LoVo (cell line): ENCODE results near the gene UST.

Experiments
- DNase-seq: peaks from one replicate; pipeline ENCODE4 v3.0.0-alpha.2; 2016; ENCODE audit warnings: low spot score

Gene UST

DNA sequence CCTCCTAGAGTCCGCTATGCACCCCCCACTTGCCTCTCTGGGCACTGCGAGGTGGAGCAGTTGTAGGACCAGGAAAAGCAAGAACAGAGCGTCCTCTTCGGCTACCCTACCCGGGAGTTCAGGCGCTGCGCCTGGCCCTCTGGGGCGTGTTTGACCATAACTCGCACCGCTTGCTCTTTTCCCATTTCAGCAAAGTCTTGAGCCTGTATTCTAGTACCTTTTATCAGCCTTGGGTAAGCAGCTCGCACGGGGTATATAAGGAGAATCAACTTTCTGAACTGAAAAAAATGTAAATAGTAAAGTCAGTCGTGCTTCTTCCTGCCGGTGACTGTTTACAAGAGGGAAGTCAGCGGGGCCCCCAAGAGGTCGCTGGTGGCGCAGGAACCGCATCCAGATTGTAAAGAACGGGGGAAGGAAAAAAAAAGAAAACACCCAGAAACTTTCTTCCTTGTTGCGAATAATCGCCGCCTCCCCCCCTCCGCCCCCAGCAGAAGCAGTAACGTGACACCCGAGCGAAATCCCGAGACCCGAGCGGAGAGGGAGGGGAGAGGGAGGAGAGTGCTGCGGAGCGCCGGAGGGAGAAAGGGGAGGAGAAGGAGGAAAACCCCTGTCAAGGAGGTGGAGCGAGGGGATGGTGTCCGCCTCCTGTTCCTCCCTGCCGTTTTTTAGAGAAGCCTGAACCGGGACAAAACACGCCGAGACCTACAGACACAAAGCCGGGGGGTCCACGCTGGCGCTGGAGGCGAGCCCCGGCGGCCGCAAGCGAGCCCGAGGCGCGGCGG lies at the start of gene UST:
TSS of gene UST (plus strand) at position 668 of the 782 bp plus-strand sequence. CDS start 401 bp downstream, outside the sequence.
- peak; percentile 87 for DNase-seq

- no peak for DNase-seq
These were observed 48.9 kb upstream of the UST start for GRCh38 chr6:148697895-148698440.

GRCh38 chr6:148698671-148699180 lies 48.1 kb upstream of the UST start:
- no peak for DNase-seq

DNA sequence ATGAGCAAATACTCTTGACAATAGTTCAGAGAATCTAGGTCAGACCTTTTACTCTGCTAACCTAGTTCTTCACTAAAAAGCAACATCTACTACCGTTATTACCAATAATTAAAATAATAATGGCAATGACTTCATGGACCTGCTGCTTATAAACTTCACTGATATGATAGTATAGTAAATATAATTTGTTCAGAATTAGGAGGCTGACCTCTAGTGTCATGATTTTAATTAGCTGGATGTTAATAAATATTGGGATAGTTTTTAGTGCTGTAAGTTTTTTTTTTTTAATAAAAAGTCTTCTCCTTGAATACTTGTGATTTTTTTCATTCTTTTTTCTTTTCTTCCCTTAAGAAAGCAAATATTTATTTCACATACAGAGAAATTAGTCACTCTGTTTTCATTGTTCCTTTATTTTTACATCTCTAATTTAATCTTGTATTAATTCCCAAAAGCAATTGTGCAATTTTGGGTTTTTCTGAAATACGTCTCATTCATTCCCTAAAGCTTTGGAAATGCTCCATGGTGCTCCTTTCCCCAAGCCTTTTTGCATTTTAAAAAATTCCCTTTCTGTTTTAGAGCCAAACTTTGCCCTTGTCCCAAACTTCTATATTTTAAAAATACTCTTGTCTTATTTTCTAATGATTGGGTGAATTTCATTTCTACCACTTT lies 46.6 kb upstream of the UST start:
- no peak for DNase-seq

DNA sequence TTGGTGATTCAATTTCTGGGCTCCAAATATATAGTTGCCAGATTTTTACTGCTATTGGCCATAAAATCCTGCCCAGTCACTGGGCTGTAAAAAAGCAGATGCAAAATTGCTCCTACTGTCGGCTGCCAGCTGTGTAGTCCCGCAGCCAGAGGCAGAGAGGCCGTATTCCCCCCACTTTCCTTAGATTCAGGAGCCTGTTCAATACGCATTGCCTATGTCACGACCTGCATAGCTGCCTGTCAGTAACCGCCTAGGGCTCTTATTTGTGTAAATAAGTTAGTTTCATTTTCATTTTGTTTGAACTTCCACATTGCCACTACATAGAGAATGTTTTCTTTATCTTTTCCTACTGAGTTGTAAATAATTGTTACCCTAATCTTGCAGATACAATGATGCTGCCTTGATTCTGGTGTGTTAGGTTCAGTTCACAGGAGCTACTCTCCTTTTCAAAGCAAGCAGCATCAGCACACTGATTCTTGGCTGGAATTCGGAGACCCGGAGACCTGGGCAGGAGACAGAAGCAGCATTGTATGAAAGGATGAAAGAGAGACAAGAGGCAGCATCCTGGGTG lies 46.0 kb upstream of the UST start:
- peak; percentile 19 for DNase-seq

- no peak for DNase-seq
These were observed 45.5 kb upstream of the UST start for GRCh38 chr6:148701375-148701774.

DNA sequence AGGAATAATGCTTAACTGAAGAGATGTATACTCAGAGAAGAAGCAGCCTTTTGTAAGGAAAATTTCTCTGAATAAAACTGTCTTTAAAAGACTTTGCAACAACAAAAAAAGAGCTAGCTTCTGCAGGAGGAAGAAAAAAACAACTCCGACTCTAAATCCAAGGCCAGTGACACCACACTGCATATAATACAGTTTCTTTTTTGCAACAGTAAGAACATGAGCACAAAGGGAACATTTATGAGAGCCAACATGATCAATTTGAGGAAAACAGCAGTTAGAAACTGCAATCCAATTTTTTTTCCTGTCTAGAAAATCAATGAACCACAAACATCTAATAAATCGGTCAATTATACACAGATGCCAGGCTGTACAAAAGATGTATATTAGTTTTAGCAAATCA lies 42.9 kb upstream of the UST start:
- no peak for DNase-seq

- DNase-seq = no peak
These were observed 42.2 kb upstream of the UST start for GRCh38 chr6:148704400-148705246.

DNA sequence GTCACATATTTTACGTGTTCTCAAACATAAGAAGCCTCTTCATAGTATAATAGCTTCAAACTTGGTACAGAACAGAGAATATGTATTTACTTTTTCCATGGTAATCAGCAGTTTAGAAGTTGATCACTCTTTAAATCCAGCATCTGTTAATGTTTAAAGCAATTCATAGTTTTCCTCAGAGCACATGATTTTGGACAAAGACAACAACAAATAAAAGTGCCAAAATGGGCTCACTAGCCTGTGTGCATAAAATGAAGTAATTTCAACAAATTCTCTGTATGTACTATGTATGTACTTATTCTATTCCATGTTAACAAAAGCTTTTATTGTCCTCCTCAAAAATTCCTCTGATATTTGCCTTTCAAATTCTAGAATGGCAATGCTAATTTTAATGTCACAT lies 38.1 kb upstream of the UST start:
- no peak for DNase-seq

- no peak for DNase-seq
These were observed 37.3 kb upstream of the UST start for GRCh38 chr6:148709577-148709976.

DNA sequence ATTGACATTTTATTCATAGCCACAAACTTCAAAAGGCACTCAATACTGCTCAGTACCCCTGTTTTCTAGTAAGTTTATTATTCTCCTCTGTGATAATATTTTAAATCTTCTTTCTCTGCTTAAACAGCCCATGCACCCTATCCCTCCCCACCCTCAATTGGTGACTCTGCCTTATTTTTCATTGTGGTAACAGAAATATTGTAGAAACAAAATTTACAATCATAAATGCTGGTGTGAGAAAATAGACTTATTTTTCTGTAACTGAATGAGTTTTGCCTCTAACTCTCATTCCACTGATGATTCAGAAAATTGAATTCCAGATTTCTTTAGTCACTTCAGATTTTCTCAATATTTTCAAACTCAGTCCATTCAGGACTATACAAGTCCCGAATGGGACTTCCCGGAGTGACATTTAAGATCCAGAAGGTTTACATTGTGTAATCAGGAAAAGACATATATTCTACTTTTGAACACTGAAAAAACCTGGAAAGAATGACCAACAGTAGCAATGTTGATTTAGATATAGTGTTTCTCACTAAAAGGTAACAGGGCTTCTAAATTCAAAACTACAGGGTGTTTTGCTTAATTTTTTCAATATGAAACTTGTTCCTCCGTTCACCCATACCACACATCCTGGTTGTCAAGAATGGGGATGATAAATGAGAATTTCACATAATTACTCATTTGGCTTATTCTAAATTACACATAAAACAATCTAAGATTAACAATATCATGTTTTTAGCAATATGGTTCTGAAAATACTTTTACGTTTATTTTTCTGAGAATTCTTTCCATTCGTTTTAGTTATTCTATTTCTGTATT lies 34.8 kb upstream of the UST start:
- no peak for DNase-seq

GRCh38 chr6:148713033-148713738 lies 33.6 kb upstream of the UST start:
- DNase-seq = no peak

GRCh38 chr6:148713921-148714320 lies 32.9 kb upstream of the UST start:
- DNase-seq = no peak

DNA sequence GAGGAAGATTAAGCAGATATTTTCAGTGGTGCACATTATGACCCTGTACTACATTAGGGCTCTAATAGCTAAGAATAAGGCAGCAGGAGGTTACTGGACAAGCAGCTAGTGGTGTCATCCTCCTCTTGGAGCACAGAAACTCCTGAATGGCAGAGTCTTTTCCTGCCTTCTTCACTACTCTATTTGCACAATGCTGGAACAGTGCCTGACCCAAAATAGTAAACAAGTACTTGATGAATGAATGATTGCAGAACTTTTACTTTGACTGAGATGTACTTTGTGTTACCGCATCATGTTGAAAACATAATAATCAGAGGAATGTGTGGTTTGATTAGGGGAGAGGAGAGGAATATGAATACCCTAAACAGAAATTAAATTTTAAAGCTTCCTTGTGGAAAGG lies 30.0 kb upstream of the UST start:
- DNase-seq = no peak

GRCh38 chr6:148720406-148720805 lies 26.4 kb upstream of the UST start:
- DNase-seq = no peak

GRCh38 chr6:148720897-148721296 lies 25.9 kb upstream of the UST start:
- no peak for DNase-seq

DNA sequence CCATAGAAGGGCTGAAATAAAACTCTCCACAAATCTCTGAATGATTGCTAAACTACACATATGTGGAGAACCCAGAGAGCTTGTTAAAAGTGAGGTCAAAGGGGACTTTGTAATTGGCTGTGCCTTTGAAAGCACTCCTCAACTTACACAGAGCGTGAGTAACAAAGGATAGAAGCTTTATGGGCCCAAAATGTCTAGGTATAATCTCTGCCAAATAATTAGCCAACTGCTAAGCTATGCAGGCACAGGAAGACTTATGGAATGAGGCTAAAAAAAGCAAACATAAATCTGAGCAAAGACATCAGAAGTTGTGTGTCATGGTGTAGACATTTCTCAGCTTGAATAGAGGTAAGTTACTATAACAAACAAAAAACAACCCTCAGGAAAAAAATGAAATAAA lies 23.3 kb upstream of the UST start:
- no peak for DNase-seq

GRCh38 chr6:148724428-148724827 lies 22.4 kb upstream of the UST start:
- DNase-seq = no peak

GRCh38 chr6:148727104-148727503 lies 19.7 kb upstream of the UST start:
- no peak for DNase-seq

DNA sequence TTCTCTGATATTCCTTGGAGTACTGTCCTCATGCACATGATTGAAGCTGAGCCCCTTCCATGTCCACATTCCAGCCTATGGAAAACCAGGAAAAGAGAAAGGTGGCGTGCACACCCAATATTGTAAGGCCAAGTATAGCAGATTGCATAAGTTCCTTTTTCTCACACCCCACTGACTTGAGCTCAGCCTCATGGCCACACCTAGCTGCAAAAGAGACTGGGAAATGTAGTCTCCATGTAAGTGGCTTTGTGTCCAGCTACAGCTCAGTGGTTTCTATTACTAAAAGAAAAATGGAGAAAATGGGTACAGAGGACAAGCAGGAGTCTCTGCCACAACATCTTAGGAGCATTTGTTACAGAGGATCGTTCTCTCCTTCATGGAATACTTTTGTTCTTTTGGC lies 10.8 kb upstream of the UST start:
- no peak for DNase-seq
